GM19372 (cell line): ENCODE data around the gene SPSB4.
"Not testable (repeated sequence)": the region's sequence is repeated elsewhere in the genome, so short reads cannot be mapped to it uniquely, and the experiment has no call there.

ENCODE experiments used
- ATAC-seq: cut with Tn5 transposase; IDR thresholded peaks from one replicate; pipeline ENCODE4 v1.9.1; 2021; ENCODE audit warnings: mild to moderate bottlenecking, low read depth, moderate library complexity; ENCODE audit not compliant: unreplicated experiment

Gene SPSB4

GRCh38 chr3:141113680-141114079 is 62.5 kb downstream of the SPSB4 start:
- not testable (repeated sequence) for ATAC-seq

GRCh38 chr3:141114179-141114745 is 63.1 kb downstream of the SPSB4 start:
- ATAC-seq: no peak

GRCh38 chr3:141114816-141115460 is 63.8 kb downstream of the SPSB4 start:
- ATAC-seq: no peak

GRCh38 chr3:141115789-141116541 is 64.8 kb downstream of the SPSB4 start:
- ATAC-seq: no peak

- no peak for ATAC-seq
Measured at GRCh38 chr3:141116721-141117120, 65.6 kb downstream of the SPSB4 start.

- not testable (repeated sequence) for ATAC-seq
Measured at GRCh38 chr3:141117982-141118381, 66.8 kb downstream of the SPSB4 start.

GRCh38 chr3:141122455-141123030 is 71.4 kb downstream of the SPSB4 start:
- no peak for ATAC-seq

GRCh38 chr3:141123677-141124410 is 72.7 kb downstream of the SPSB4 start:
- ATAC-seq: no peak

GRCh38 chr3:141124715-141125114 is 73.6 kb downstream of the SPSB4 start:
- no peak for ATAC-seq

GRCh38 chr3:141125351-141125750 is 74.2 kb downstream of the SPSB4 start:
- ATAC-seq: no peak

GRCh38 chr3:141126661-141127343 is 75.7 kb downstream of the SPSB4 start:
- ATAC-seq: no peak

- ATAC-seq: no peak
Measured at GRCh38 chr3:141127344-141128125, 76.4 kb downstream of the SPSB4 start.

GRCh38 chr3:141128126-141128777 is 77.1 kb downstream of the SPSB4 start:
- no peak for ATAC-seq

GRCh38 chr3:141129049-141129448 is 77.9 kb downstream of the SPSB4 start:
- no peak for ATAC-seq

- no peak for ATAC-seq
Measured at GRCh38 chr3:141129541-141130011, 78.4 kb downstream of the SPSB4 start.

GRCh38 chr3:141143517-141143916 is 92.4 kb downstream of the SPSB4 start:
- ATAC-seq: no peak

GRCh38 chr3:141146979-141147470 is 95.9 kb downstream of the SPSB4 start:
- no peak for ATAC-seq

- no peak for ATAC-seq
Measured at GRCh38 chr3:141147657-141148056, 96.5 kb downstream of the SPSB4 start.

GRCh38 chr3:141148169-141148568 is 97.0 kb downstream of the SPSB4 start:
- ATAC-seq: no peak
